ENCODE data around the gene ITGB3.

DNA sequence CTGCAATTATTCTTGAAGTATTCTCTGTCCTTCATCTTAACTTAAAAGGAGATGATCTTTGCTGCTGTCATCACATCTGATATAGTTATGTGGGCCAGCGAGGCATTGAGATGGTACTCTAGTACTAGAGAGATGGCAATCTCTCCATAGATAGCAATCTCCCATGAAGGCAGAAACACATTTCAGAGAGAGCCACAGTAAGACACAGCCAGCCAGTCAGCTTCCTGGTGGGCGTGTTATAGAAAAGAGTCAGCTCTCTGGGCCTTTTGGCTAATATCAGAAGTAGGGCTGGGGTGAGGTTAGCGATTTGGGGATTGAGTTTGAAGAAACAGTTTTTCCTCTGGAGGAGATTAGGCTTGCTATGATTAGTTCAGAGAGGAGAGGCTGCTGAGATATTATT lies 47.5 kb downstream of the ITGB3 start:
- TF ChIP-seq, protein P1, sequence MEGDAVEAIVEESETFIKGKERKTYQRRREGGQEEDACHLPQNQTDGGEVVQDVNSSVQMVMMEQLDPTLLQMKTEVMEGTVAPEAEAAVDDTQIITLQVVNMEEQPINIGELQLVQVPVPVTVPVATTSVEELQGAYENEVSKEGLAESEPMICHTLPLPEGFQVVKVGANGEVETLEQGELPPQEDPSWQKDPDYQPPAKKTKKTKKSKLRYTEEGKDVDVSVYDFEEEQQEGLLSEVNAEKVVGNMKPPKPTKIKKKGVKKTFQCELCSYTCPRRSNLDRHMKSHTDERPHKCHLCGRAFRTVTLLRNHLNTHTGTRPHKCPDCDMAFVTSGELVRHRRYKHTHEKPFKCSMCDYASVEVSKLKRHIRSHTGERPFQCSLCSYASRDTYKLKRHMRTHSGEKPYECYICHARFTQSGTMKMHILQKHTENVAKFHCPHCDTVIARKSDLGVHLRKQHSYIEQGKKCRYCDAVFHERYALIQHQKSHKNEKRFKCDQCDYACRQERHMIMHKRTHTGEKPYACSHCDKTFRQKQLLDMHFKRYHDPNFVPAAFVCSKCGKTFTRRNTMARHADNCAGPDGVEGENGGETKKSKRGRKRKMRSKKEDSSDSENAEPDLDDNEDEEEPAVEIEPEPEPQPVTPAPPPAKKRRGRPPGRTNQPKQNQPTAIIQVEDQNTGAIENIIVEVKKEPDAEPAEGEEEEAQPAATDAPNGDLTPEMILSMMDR (IDR thresholded peaks at IDR 0.05 in 2 of 3, conservative IDR thresholded peaks at IDR 0.05 in 1 of 3; ENCODE audit: borderline replicate concordance in 1 of 3, insufficient read depth in 1 of 3, low read depth in 2 of 3, low read length in 2 of 3), result no peak
- no peak for TF ChIP-seq RAD21 (IDR thresholded peaks at IDR 0.05; ENCODE audit: low read depth)
- no peak for TF ChIP-seq MAX (IDR thresholded peaks at IDR 0.05)
- TF ChIP-seq JUND (IDR thresholded peaks at IDR 0.05), result no peak
- TF ChIP-seq ZBTB33 (IDR thresholded peaks at IDR 0.05; ENCODE audit: extremely low read depth, insufficient replicate concordance, low read length), result no peak
- TF ChIP-seq TCF7L2 (IDR thresholded peaks at IDR 0.05; ENCODE audit: borderline replicate concordance, extremely low read depth, insufficient read depth, insufficient read length), result no peak

Measured in HCT116 (cell line).